Measurements from ENCODE around the gene PPFIBP2.

Gene PPFIBP2

GRCh38 chr11:7513234-7514098 lies at the start of gene PPFIBP2:
TSS of gene PPFIBP2 (plus strand) at chr11:7513999. CDS start at chr11:7549476, 35,477 bp downstream.
- CTCF ChIA-PET: interaction anchor here (0.6 to 2.1 kb wide), 10 partner anchors 10 to 1695 kb away, joined by 3 to 10 read pairs (median 4); no protein-coding TSS in a partner anchor
- POLR2A ChIA-PET (ENCODE audit: low non-redundant PET): interaction anchor here (1.1 kb wide), 1 partner anchor 63 kb away, joined by 3 read pairs; no protein-coding TSS in a partner anchor
- peak; percentile 75 for TF ChIP-seq CTCF (conservative IDR thresholded peaks at IDR 0.05; ENCODE audit: low read depth)
- peak; percentile 90 for DNase-seq (ENCODE audit: low spot score)
- peak within 1 kb of the TSS; percentile 71 for H3K27ac ChIP-seq

DNA sequence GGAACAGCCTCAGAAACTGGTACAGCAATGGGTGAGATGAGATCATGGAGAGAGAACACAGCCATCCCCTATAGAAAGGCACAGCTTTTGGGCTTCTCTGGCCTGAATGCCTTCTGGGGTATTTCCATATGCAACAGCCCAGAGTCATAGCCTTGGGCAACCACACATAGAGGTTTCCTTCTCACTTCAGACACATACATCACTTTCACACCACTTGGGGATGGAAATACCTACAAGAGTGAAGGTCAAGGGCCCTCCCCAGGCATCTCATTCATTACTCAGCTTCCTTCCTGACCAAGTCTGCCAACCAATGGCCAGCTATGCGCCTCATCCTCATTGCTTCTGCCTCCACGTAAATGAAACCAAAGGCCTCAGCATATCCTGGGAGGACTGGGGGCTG lies 46.1 kb upstream of the PPFIBP2 start:
- no peak overlapping the region for H3K27ac ChIP-seq
- ChIA-PET CTCF (no interaction called here), POLR2A (ENCODE audit: low non-redundant PET) (no interaction called here)
- TF ChIP-seq CTCF (conservative IDR thresholded peaks at IDR 0.05; ENCODE audit: low read depth): no peak
- no peak for DNase-seq (ENCODE audit: low spot score)

DNA sequence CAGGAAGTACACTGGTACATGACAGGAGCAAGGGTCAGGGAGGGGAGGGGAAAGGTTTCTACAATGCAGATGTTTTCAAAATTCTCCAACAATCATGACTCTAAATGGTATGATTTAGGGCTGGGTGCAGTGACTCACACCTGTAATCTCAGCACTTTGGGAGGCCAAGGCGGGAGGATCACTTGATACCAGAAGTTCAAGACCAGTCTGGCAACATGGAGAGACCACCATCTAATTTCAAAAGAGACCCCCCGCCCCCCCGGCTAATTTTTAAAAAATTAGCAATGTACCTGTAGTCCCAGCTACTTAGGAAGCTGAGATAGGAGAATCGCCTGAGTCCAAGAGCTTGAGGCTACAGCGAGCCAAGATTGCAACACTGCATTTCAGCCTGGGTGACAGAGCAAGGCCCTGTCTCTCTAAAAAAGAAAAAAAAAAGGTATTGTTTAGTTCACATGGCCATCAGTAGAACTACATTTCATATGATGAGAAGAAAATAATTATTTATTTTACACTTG lies 44.4 kb upstream of the PPFIBP2 start:
- H3K27ac ChIP-seq: no peak overlapping the region
- CTCF ChIA-PET: no interaction called here
- POLR2A ChIA-PET (ENCODE audit: low non-redundant PET): no interaction called here
- DNase-seq (ENCODE audit: low spot score): no peak
- no peak for TF ChIP-seq CTCF (conservative IDR thresholded peaks at IDR 0.05; ENCODE audit: low read depth)

DNA sequence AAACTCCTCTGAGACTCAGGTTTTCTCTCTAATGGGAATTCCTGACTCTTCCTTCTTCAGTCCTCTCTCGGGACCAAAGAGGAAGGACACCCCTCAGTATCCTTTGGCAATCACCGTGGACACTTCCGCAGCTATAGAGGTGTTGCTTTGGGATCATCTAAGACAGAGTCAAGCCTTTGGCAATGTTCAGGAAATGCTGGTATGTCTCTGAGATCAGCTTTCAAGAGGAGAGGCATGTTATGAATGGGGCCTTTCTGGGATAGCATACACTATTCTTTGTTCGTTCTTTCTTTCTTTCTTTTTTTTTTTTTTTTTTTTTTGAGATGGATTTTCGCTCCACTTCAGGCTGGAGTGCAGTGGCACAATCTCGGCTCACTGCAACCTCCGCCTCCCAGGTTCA lies 42.7 kb upstream of the PPFIBP2 start:
- no peak overlapping the region for H3K27ac ChIP-seq
- no peak for TF ChIP-seq CTCF (conservative IDR thresholded peaks at IDR 0.05; ENCODE audit: low read depth)
- DNase-seq (ENCODE audit: low spot score): no peak
- CTCF ChIA-PET: interaction anchor here (0.6 kb wide), 1 partner anchor 193 kb away, joined by 8 read pairs; no protein-coding TSS in a partner anchor
- POLR2A ChIA-PET (ENCODE audit: low non-redundant PET): no interaction called here

GRCh38 chr11:7473717-7474116 lies 40.1 kb upstream of the PPFIBP2 start:
- no peak for DNase-seq (ENCODE audit: low spot score)
- no peak overlapping the region for H3K27ac ChIP-seq
- no peak for TF ChIP-seq CTCF (conservative IDR thresholded peaks at IDR 0.05; ENCODE audit: low read depth)
- ChIA-PET POLR2A (ENCODE audit: low non-redundant PET) (no interaction called here), CTCF (interaction anchor here (0.5 to 1.1 kb wide), 2 partner anchors 10 to 98 kb away, joined by 3 to 4 read pairs; no protein-coding TSS in a partner anchor)

DNA sequence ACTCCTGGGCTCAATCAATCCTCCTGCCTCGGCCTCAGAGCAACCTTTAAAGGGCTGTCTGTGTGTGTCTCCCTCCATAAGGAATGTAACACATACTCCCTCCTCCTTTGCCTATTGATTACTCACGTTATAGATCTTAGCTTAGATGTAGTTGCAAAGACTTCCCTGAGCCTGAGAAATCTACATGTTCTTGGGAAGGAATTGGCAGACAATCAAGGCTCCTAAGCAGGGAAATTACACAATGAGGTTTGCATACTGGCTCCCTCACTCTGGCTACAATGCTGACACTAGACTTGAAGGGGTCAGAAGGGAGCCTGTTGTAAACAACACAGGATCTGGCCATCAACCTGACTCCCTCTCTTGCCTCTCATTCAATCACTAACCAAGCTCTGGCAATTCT lies 33.7 kb upstream of the PPFIBP2 start:
- POLR2A ChIA-PET (ENCODE audit: low non-redundant PET): no interaction called here
- DNase-seq (ENCODE audit: low spot score): no peak
- no peak overlapping the region for H3K27ac ChIP-seq
- CTCF ChIA-PET: no interaction called here
- no peak for TF ChIP-seq CTCF (conservative IDR thresholded peaks at IDR 0.05; ENCODE audit: low read depth)

Data from RWPE1 (cell line).